Ishikawa (cell line): ENCODE results near the gene WDR48.

Experiments used
- CEBPB ChIP-seq: IDR thresholded peaks from 2 replicates; pipeline ENCODE4 v1.6.1; 2012
- CREB1 ChIP-seq: IDR thresholded peaks from 2 replicates; pipeline ENCODE4 v1.6.1; 2012; ENCODE audit warnings: low read depth
- EGR1 ChIP-seq: IDR thresholded peaks from 2 replicates; pipeline ENCODE4 v1.6.1; 2012
- EP300 ChIP-seq: IDR thresholded peaks from 2 replicates; pipeline ENCODE4 v1.6.1; 2012; ENCODE audit warnings: borderline replicate concordance
- FOXM1 ChIP-seq: IDR thresholded peaks from 2 replicates; pipeline ENCODE4 v1.6.1; 2012; ENCODE audit warnings: low read depth, borderline replicate concordance
- MAX ChIP-seq: IDR thresholded peaks from 2 replicates; pipeline ENCODE4 v1.6.1; 2012
- NFIC ChIP-seq: IDR thresholded peaks from 2 replicates; pipeline ENCODE4 v1.6.1; 2012
- RAD21 ChIP-seq: IDR thresholded peaks from 2 replicates; pipeline ENCODE4 v1.6.1; 2012; ENCODE audit warnings: low read depth
- REST ChIP-seq: IDR thresholded peaks from 2 replicates; pipeline ENCODE4 v1.6.1; 2012; ENCODE audit warnings: low read depth, mild to moderate bottlenecking
- TAF1 ChIP-seq: IDR thresholded peaks from 2 replicates; pipeline ENCODE4 v1.6.1; 2012; ENCODE audit warnings: low read depth, mild to moderate bottlenecking
- TCF12 ChIP-seq: IDR thresholded peaks from 2 replicates; pipeline ENCODE4 v1.6.1; 2012; ENCODE audit warnings: low read depth
- TEAD4 ChIP-seq: IDR thresholded peaks from 2 replicates; pipeline ENCODE4 v1.6.1; 2012
- USF1 ChIP-seq: IDR thresholded peaks from 2 replicates; pipeline ENCODE4 v1.6.1; 2012
- YY1 ChIP-seq: IDR thresholded peaks from 2 replicates; pipeline ENCODE4 v1.6.1; 2012; ENCODE audit warnings: low read depth
- ZBTB7A ChIP-seq: IDR thresholded peaks from 2 replicates; pipeline ENCODE4 v1.6.1; 2012; ENCODE audit warnings: low read depth

WDR48 gene

GRCh38 chr3:39052583-39052982, 767 bp downstream of the WDR48 start:
- TF ChIP-seq TCF12 = no peak
- TF ChIP-seq USF1 = no peak
- TF ChIP-seq MAX = no peak

GRCh38 chr3:39053696-39054095, 1.9 kb downstream of the WDR48 start:
- TF ChIP-seq FOXM1 (no peak), EP300 (no peak), YY1 (no peak), REST (no peak), TCF12 (no peak), ZBTB7A (no peak), MAX (no peak), RAD21 (no peak), CEBPB (no peak), TAF1 (no peak), NFIC (no peak), EGR1 (no peak), USF1 (no peak), CREB1 (no peak), TEAD4 (no peak)

GRCh38 chr3:39056151-39056550, 4.3 kb downstream of the WDR48 start:
- TF ChIP-seq RAD21 (no peak), USF1 (no peak), TAF1 (no peak), NFIC (no peak), FOXM1 (no peak), EP300 (no peak), TEAD4 (no peak)

GRCh38 chr3:39062180-39062579, 10.4 kb downstream of the WDR48 start:
- TF ChIP-seq REST = no peak

- no peak for TF ChIP-seq TCF12
- no peak for TF ChIP-seq CEBPB
These were observed 11.3 kb downstream of the WDR48 start for GRCh38 chr3:39063143-39063542.

GRCh38 chr3:39064646-39065045, 12.8 kb downstream of the WDR48 start:
- TF ChIP-seq TEAD4 = no peak
- TF ChIP-seq FOXM1 = no peak
- no peak for TF ChIP-seq RAD21
- no peak for TF ChIP-seq CEBPB
- no peak for TF ChIP-seq REST
